Stimulated activated CD8-positive, alpha-beta memory T cell treated with anti-CD3 and anti-CD28 coated beads, Interleukin-12 subunit alpha, Interleukin-12 subunit beta, amount 100 ng/mL, for 1 hour (primary cell): ENCODE measurements around the gene GMEB1.

Experiments used
- DNase-seq: peaks from one replicate; pipeline ENCODE4 v3.0.0-alpha.2; 2020; ENCODE audit warnings: low read depth

Gene GMEB1

DNA sequence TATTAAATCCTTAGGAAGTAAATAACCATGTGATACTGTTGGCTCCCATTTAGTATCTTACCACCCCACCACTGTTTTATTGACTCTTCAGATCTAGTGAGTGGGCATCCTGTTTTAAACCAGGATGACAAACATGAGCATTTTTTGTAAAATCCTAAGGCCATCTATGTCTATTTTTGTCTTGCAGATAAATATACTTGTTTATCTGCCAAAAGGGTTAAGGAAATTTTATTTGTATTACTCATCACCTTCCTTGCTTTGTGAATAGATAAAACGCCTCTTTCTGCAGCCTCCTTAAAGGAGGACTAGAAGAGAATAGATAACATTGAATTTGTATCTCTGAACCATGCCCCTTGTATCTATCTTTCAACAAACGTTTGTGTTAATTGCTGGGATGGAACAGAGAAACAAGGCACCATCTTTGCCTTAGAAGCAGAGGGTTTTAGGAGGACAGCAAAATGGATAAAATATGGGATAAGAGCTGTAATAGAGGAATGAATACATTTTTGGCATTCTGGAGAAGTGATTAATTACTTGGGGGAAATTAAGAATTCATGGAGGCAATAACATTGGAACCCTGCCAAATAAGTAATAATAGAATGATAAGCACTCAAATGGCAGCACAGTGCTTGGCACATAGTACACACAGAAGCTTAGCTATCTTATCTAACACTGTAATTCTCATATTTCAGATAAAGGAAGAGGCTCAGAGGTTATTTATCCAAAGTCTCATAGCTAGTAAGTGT lies 82.9 kb downstream of the GMEB1 start:
- no peak for DNase-seq

DNA sequence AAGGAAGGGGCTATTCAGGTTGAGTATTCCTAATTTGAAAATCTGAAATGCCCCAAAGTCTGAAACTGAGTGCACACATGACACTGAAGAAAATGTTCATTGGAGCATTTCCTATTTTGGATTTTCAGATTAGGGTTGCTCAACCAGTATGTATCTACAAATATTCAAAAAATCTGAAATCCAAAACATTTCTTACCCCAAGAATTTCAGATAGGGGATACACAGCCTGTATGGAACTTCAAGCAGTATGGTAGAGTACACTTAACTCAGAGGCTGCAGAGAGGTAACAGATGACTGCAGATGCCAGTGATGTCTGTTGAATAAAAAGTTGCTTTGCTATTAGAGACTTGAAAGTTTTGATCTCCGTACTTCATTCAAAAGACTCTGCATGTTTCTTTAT lies 87.1 kb downstream of the GMEB1 start:
- DNase-seq: no peak

DNA sequence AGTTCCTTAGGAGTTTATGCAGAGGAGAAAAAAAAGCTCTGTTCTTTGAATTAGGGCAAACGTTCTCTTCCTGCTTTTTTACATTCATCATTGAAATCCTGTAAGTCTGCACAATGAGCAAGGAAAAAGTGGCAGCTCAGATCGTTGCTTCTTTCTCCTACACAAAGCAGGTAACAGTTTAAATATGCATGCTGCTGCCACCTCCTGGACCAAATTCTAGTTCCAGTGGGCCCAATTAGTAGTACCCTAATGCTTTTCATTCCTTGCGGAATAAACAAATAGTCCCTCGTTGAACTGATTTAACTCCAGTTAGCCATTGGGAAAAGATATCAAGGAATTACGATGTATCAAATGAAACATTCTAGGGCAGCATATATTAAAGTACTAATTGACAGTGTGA lies 88.3 kb downstream of the GMEB1 start:
- DNase-seq: no peak

DNA sequence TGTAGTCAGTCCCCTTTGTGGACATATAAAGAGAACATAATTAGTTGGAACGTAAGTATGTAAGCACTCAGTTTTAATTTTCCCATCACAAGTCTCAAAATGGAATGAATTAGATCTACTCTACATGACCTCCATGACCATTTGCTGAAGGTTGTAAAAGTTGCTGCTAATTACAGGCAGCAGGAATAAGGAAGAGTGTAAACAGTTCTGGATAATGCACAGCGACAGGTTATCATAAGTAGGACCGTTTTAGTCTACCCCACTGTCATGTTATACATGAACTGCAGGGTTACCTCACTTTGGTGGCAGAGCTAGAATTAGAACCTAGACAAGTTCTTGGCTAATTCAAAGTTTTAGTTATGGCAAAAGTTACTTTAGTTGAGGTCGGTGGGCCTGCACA lies 89.8 kb downstream of the GMEB1 start:
- no peak for DNase-seq

DNA sequence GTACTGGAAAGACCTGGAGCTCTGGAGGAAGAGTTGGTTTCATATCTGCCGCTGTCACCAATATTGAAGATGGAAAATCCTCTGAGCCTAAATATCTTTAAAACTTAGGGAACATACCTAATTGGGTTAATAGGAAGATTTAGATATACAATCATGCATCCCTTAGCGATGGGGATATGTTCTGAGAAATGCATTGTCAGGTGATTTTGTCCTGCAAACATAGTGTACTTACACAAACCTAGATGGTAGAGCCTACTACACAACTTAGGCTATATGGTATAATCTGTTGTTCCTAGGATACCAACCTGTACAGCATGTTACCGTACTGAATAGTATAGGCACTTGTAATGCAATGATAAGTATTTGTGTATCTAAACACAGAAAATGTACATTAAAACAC lies 90.7 kb downstream of the GMEB1 start:
- no peak for DNase-seq

DNA sequence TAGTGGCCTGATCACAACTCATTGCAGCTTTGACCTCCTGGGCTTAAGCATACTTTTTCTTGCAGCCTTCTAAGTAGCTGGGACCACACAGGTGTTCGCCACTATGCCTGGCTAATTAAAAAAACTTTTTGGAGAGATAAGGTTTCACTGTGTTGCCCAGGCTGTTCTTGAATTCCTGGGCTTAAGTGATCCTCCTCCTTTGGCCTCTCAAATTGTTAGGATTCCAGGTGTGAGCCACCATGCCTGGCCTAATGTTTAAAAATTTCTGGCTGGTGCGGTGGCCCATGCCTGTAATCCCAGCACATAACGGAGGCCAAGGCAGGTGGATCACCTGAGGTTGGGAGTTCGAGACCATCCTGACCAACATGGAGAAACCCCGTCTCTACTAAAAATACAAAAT lies 92.6 kb downstream of the GMEB1 start:
- DNase-seq: no peak

DNA sequence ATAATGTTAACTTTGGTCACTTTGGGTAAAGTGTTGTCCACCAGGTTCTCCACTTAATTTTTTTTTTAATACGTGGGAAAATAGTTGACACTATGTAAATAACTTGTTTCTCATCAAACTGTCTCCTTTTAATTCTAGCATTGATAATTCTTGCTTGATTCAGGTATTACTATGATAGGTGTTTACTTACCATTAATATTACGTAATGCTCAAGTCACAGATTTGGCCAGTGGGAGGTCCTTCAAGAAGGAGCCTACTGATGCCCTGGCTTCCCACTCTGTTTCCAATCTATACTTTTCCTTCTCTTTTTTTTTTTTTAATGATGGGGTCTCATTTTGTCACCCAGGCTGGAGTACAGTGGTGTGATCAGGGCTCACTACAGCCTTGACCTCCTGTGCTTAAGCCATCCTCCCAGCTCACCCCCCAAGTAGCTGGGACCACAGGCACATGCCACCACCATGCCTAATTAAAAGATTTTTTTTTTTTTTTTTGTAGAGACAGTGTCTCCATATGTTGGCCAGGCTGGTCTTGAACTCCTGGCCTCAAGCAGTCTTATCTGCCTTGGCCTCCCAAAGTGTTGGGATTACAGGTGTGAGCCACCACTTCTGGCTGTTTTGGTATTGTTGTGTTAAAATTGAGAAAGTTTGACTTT lies 98.1 kb downstream of the GMEB1 start:
- no peak for DNase-seq
